ENCODE data around the gene TBC1D19. TPM values are rescaled to one million over a fixed set of nuclear protein-coding genes. Genes with fewer than 3 reads are reported as not detected.

Gene TBC1D19
- total RNA-seq, 1 experiment from 2014 or later, result 2.2 TPM

GRCh38 chr4:26609391-26609790 lies 25.5 kb downstream of the TBC1D19 start:
- no peaks in the 10 kb centered on the region for H3K36me3 ChIP-seq (ENCODE audit: control insufficient read depth, insufficient read depth, low read length)
- no peaks in the 10 kb centered on the region; the same call in 1 of the 2 replicates for H3K4me1 ChIP-seq (ENCODE audit: control insufficient read depth, insufficient read depth, low read length)
- no peaks in the 10 kb centered on the region for H3K27me3 ChIP-seq (ENCODE audit: control insufficient read depth, insufficient read depth, low read length)
- H3K4me3 ChIP-seq (ENCODE audit: low read depth in 2 of 2, low read length in 2 of 2), result no peak overlapping the region
- DNase-seq (ENCODE audit: low read depth, low spot score) (no peak), ATAC-seq (no peak)
- no TSS peak for BruUV-seq (replicated peaks)
- in situ Hi-C loops (cut with HindIII; ENCODE audit: low pct_unique_long_range_greater_than_20kb, low sequenced_read_pairs) (no loop called here), intact Hi-C loops (cut with micrococcal nuclease; ENCODE audit: unreplicated experiment) (no loop called here)
- ChIA-PET CTCF (no interaction called here), POLR2A (no interaction called here)
- H3K27ac ChIP-seq (ENCODE audit: low read length), result no peak overlapping the region
- no peaks in the 10 kb centered on the region for H3K9me3 ChIP-seq (ENCODE audit: control insufficient read depth, insufficient read depth, low read depth, low read length)
- no peak for TF ChIP-seq CTCF (IDR thresholded peaks at IDR 0.05)
- TF ChIP-seq REST (IDR thresholded peaks at IDR 0.05; ENCODE audit: insufficient read depth in 1 of 2, low read depth in 2 of 2, low read length in 1 of 2), result no peak
- no peak for TF ChIP-seq POLR2AphosphoS5 (IDR thresholded peaks at IDR 0.05; ENCODE audit: low read depth, low read length)
- no peak for TF ChIP-seq TCF7L2 (IDR thresholded peaks at IDR 0.05; ENCODE audit: low read depth, low read length)
- TF ChIP-seq SIN3A (IDR thresholded peaks at IDR 0.05; ENCODE audit: borderline replicate concordance, insufficient read depth, low read depth, low read length), result no peak

- ChIA-PET CTCF (no interaction called here), POLR2A (no interaction called here)
- in situ Hi-C loops (cut with HindIII; ENCODE audit: low pct_unique_long_range_greater_than_20kb, low sequenced_read_pairs), result no loop called here
- Histone ChIP-seq H3K36me3 (ENCODE audit: control insufficient read depth, insufficient read depth, low read length) (no peaks in the 10 kb centered on the region), H3K27me3 (ENCODE audit: control insufficient read depth, insufficient read depth, low read length) (no peaks in the 10 kb centered on the region), H3K9me3 (ENCODE audit: control insufficient read depth, insufficient read depth, low read depth, low read length) (no peaks in the 10 kb centered on the region), H3K4me1 (ENCODE audit: control insufficient read depth, insufficient read depth, low read length) (no peaks in the 10 kb centered on the region; the same call in 1 of the 2 replicates), H3K27ac (ENCODE audit: low read length) (no peak overlapping the region), H3K4me3 (ENCODE audit: low read depth in 2 of 2, low read length in 2 of 2) (no peak overlapping the region)
- DNase-seq (ENCODE audit: low read depth, low spot score) (no peak), ATAC-seq (no peak)
- TF ChIP-seq CTCF (IDR thresholded peaks at IDR 0.05), result no peak
- no peak for TF ChIP-seq REST (IDR thresholded peaks at IDR 0.05; ENCODE audit: insufficient read depth in 1 of 2, low read depth in 2 of 2, low read length in 1 of 2)
- TF ChIP-seq SIN3A (IDR thresholded peaks at IDR 0.05; ENCODE audit: borderline replicate concordance, insufficient read depth, low read depth, low read length), result no peak
- TF ChIP-seq POLR2AphosphoS5 (IDR thresholded peaks at IDR 0.05; ENCODE audit: low read depth, low read length), result no peak
- TF ChIP-seq TCF7L2 (IDR thresholded peaks at IDR 0.05; ENCODE audit: low read depth, low read length), result no peak
- intact Hi-C loops (cut with micrococcal nuclease; ENCODE audit: unreplicated experiment), result no loop called here
- no TSS peak for BruUV-seq (replicated peaks)
These were observed 26.0 kb downstream of the TBC1D19 start for GRCh38 chr4:26609868-26610267.

Measured in Panc1 (cell line).